ENCODE data around the gene CFAP20DC. TPM values are rescaled to one million over a fixed set of nuclear protein-coding genes. Genes with fewer than 3 reads are reported as not detected.

CFAP20DC gene
- total and polyA plus RNA-seq, 2 of the 8 experiments (the other 6 are each of a cell fraction or from before 2014, with no cell fraction given): 2.2 to 2.8 TPM

DNA sequence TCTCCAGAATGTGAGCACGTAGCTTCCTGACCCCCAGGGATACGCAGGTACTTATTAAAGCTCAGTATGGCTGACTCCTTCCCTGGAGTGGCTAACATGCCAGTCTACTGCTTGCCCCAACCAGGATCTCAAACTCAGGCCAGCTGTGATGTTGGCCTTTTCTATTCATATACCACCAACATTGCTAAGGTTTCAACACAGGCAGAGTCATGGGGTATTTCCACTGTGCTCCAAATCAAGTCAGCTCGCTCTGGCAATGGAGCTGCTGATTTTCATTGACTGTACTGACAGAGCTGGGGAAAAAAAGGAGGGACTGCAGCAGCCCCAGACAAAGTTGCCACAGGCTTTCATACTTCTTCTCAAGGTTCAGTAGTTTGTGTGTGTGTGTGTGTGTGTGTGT is 87.0 kb downstream of the CFAP20DC start:
- Histone ChIP-seq H2BK5ac (ENCODE audit: low read depth, low read length) (no peak overlapping the region), H4K20me1 (replicated peaks in 1 of 2; ENCODE audit: control insufficient read depth in 1 of 2, insufficient read depth in 2 of 2, low read length in 2 of 2) (no peaks in the 10 kb centered on the region), H2AK5ac (ENCODE audit: low read depth, low read length) (no peak overlapping the region), H3K27me3 (replicated peaks in 1 of 4; ENCODE audit: control insufficient read depth in 3 of 4, extremely low read depth in 1 of 4, insufficient read depth in 3 of 4, low read length in 3 of 4) (no peaks in the 10 kb centered on the region), H2BK120ac (replicated peaks; ENCODE audit: low read depth, low read length) (no peak overlapping the region), H3K56ac (replicated peaks; ENCODE audit: insufficient read length, low read depth, low read length) (no peak overlapping the region), H3K4ac (replicated peaks; ENCODE audit: insufficient read length, low read depth, low read length) (no peak overlapping the region), H3K14ac (ENCODE audit: insufficient read length) (no peak overlapping the region), H4K8ac (ENCODE audit: extremely low read depth, insufficient read depth, low read length) (no peak overlapping the region; the same call in 1 of the 2 replicates), H2BK12ac (ENCODE audit: low read depth, low read length) (no peak overlapping the region), H3K9me3 (ENCODE audit: insufficient read depth in 2 of 2, low read depth in 1 of 2, low read length in 1 of 2) (no peaks in the 10 kb centered on the region), H2AFZ (ENCODE audit: low read length) (peak overlapping the region; percentile 49; the same call in 1 of the 2 replicates), H4K5ac (ENCODE audit: insufficient read length, low read depth, low read length) (no peak overlapping the region), H3K36me3 (ENCODE audit: control insufficient read depth in 2 of 4, insufficient read depth in 4 of 4, low read length in 3 of 4) (no peaks in the 10 kb centered on the region), H3K23ac (ENCODE audit: insufficient read length) (no peak overlapping the region), H3K9ac (replicated peaks in 1 of 4; ENCODE audit: extremely low read depth in 1 of 4, low read depth in 3 of 4, low read length in 3 of 4) (no peak overlapping the region), H3K4me3 (ENCODE audit: extremely low read depth in 1 of 4, insufficient read depth in 2 of 4, low read depth in 3 of 4, low read length in 4 of 4) (no peak overlapping the region), H3K79me1 (ENCODE audit: low read depth, low read length) (no peaks in the 10 kb centered on the region), H4K91ac (replicated peaks; ENCODE audit: insufficient read length, low read length) (no peak overlapping the region), H3K18ac (ENCODE audit: extremely low read depth, low read length) (no peak overlapping the region), H3K4me2 (ENCODE audit: insufficient read depth in 1 of 2, low read depth in 2 of 2, low read length in 2 of 2) (no peak overlapping the region), H2BK20ac (ENCODE audit: low read length) (no peak overlapping the region), H3K27ac (ENCODE audit: low read depth, low read length) (no peak overlapping the region), H2BK15ac (ENCODE audit: low read length) (no peak overlapping the region), H3K23me2 (ENCODE audit: low read depth, low read length) (no peaks in the 10 kb centered on the region), H3K79me2 (ENCODE audit: control insufficient read depth in 1 of 2, insufficient read depth in 2 of 2, low read length in 2 of 2) (no peaks in the 10 kb centered on the region), H3K4me1 (replicated peaks in 1 of 4; ENCODE audit: control insufficient read depth in 3 of 4, insufficient read depth in 4 of 4, low read length in 3 of 4) (no peaks in the 10 kb centered on the region)
- ChIA-PET CTCF (ENCODE audit: partially characterized antibody) (interaction anchor here (0.6 to 1.2 kb wide), 3 partner anchors 9 to 1756 kb away, joined by 3 to 4 read pairs (median 4); no protein-coding TSS in a partner anchor), POLR2A (ENCODE audit: partially characterized antibody) (no interaction called here)
- no peak for TF ChIP-seq NRF1 (IDR thresholded peaks at IDR 0.05; ENCODE audit: low read depth, low read length)
- no peak for TF ChIP-seq KDM5A (IDR thresholded peaks at IDR 0.05; ENCODE audit: low read length)
- TF ChIP-seq TAF7 (optimal IDR thresholded peaks at IDR 0.05; ENCODE audit: borderline replicate concordance, low read depth, low read length): no peak
- TF ChIP-seq POU5F1 (IDR thresholded peaks at IDR 0.05; ENCODE audit: low read depth, low read length): no peak
- TF ChIP-seq RFX5 (IDR thresholded peaks at IDR 0.05; ENCODE audit: borderline replicate concordance, low read depth, low read length): no peak
- no peak for TF ChIP-seq SP1 (IDR thresholded peaks at IDR 0.05; ENCODE audit: low read depth, low read length)
- TF ChIP-seq RXRA (IDR thresholded peaks at IDR 0.05; ENCODE audit: insufficient read depth, low read depth, low read length): no peak
- TF ChIP-seq HDAC2 (IDR thresholded peaks at IDR 0.05; ENCODE audit: borderline replicate concordance in 1 of 2, low read depth in 2 of 2, low read length in 2 of 2): no peak
- no peak for TF ChIP-seq HDAC6 (IDR thresholded peaks at IDR 0.05; ENCODE audit: low read depth, low read length)
- 98% methylated on average over 3 of the region's 3 CpGs; no CpG with 5 or more reads in 1 of the 2 experiments for WGBS, 2 experiments (ENCODE audit: extremely low coverage in 1 of 2, insufficient coverage in 1 of 2, insufficient read length in 1 of 2, insufficient replicate concordance in 2 of 2, low coverage in 1 of 2, low lambda C conversion rate in 2 of 2, missing lambda C conversion rate in 1 of 2)
- no peak for DNase-seq (ENCODE audit: low read depth in 1 of 2, low spot score in 2 of 2)
- no peak for FAIRE-seq

Measured in H1 (cell line).